Caco-2 (cell line): ENCODE data around the gene CAPN3. TPM values are rescaled to one million over a fixed set of nuclear protein-coding genes. Genes with fewer than 3 reads are reported as not detected.

Source experiments
- BruUV-seq: library from RNA; stranded (reverse); fragments of 400-500 nt; replicated peaks from 2 replicates; lab custom pipeline; 2021; lab: Mats Ljungman, UMichigan
- CTCF ChIA-PET: fragments of 300-600 bp; sonication (Branson Sonifier 250); formaldehyde crosslinking; loops from one replicate; lab custom pipeline; 2022; ENCODE audit warnings: antibody characterized with exemption; lab: Charles Lee
- POLR2A ChIA-PET: fragments of 300-600 bp; sonication (Branson Sonifier 250); formaldehyde crosslinking; loops from one replicate; lab custom pipeline; 2022; ENCODE audit warnings: antibody characterized with exemption; lab: Charles Lee
- DNase-seq, 2 experiments: peaks; one replicate each; pipeline versions ENCODE4 v3.0.0 to v3.0.0-alpha.2; 2020 to 2022
- H3K27me3 ChIP-seq: replicated peaks from 2 replicates; pipeline ENCODE4 v1.6.0; 2011; ENCODE audit warnings: low read length; ENCODE audit not compliant: control insufficient read depth, insufficient read depth
- H3K36me3 ChIP-seq: 2 replicates; pipeline ENCODE4 v1.5.1; 2011; ENCODE audit warnings: low read length; ENCODE audit not compliant: control insufficient read depth, insufficient read depth
- H3K4me1 ChIP-seq: fragments of 250-450 bp; sonication (Bioruptor Pico); 2 replicates; pipeline ENCODE4 v1.5.1; 2020; ENCODE audit warnings: mild to moderate bottlenecking
- H3K4me3 ChIP-seq: 2 replicates; pipeline ENCODE4 v1.5.1; 2011; ENCODE audit warnings: low read depth, mild to moderate bottlenecking, control low read depth, low read length
- H3K9me3 ChIP-seq: fragments of 250-450 bp; sonication (Bioruptor Pico); 2 replicates; pipeline ENCODE4 v1.5.1; 2020; ENCODE audit warnings: mild to moderate bottlenecking, moderate library complexity
- H3K27ac Mint-ChIP-seq: one replicate; pipeline ENCODE4 v1.8.0; 2022; ENCODE audit warnings: mixed read lengths; ENCODE audit not compliant: unreplicated experiment
- H3K27me3 Mint-ChIP-seq: one replicate; pipeline ENCODE4 v1.8.0; 2022; ENCODE audit warnings: mixed read lengths; ENCODE audit not compliant: insufficient read depth, unreplicated experiment
- H3K36me3 Mint-ChIP-seq: one replicate; pipeline ENCODE4 v1.8.0; 2022; ENCODE audit warnings: mild to moderate bottlenecking, mixed read lengths; ENCODE audit not compliant: insufficient read depth, unreplicated experiment
- H3K4me1 Mint-ChIP-seq: one replicate; pipeline ENCODE4 v1.8.0; 2022; ENCODE audit warnings: low read depth, mixed read lengths; ENCODE audit not compliant: unreplicated experiment
- H3K4me3 Mint-ChIP-seq: one replicate; pipeline ENCODE4 v1.8.0; 2022; ENCODE audit warnings: mild to moderate bottlenecking, moderate library complexity, mixed read lengths; ENCODE audit not compliant: unreplicated experiment
- H3K9me3 Mint-ChIP-seq: one replicate; pipeline ENCODE4 v1.8.0; 2022; ENCODE audit warnings: mixed read lengths; ENCODE audit not compliant: unreplicated experiment
- CTCF ChIP-seq, 2 experiments: fragments of 200-600 bp in 1 of 2; IDR thresholded peaks; 1 replicate in 1 of 2; 2 replicates in 1 of 2; pipeline versions ENCODE4 v1.5.1 to v1.8.0; 2011 to 2022; ENCODE audit warnings: antibody characterized with exemption in 1 of 2, control low read depth in 1 of 2, inconsistent platforms in 1 of 2, low read depth in 1 of 2, low read length in 1 of 2, mild to moderate bottlenecking in 1 of 2, moderate library complexity in 1 of 2; ENCODE audit not compliant: insufficient read depth in 1 of 2, severe bottlenecking in 1 of 2, unreplicated experiment in 1 of 2
- intact Hi-C: fragments of 100-400 bp; cut with micrococcal nuclease; formaldehyde crosslinking; loops from one replicate; pipeline ENCODE4 v1.10.0; 2022; ENCODE audit not compliant: unreplicated experiment
- total RNA-seq: library from RNA; stranded (reverse); gene quantifications from 2 replicates; pipeline ENCODE4 v1.2.3, GENCODE V29; 2022

The CAPN3 gene
- total RNA-seq, 1 experiment from 2014 or later: 0.66 TPM

GRCh38 chr15:42387603-42388002, 28.3 kb downstream of the CAPN3 start:
- Histone ChIP-seq H3K36me3 (no peaks in the 10 kb centered on the region), H3K27me3 (no peaks in the 10 kb centered on the region), H3K4me3 (no peak overlapping the region), H3K4me1 (peaks cover 17% of the 10 kb centered on the region), H3K9me3 (no peaks in the 10 kb centered on the region)
- no peaks in the 10 kb centered on the region for H3K9me3 Mint-ChIP-seq
- H3K4me1 Mint-ChIP-seq: peaks cover 7% of the 10 kb centered on the region
- DNase-seq: no peak
- no peaks in the 10 kb centered on the region for H3K27me3 Mint-ChIP-seq
- no peaks in the 10 kb centered on the region for H3K36me3 Mint-ChIP-seq
- CTCF ChIA-PET: no interaction called here
- no peak overlapping the region for H3K27ac Mint-ChIP-seq
- BruUV-seq: no TSS peak
- TF ChIP-seq CTCF (IDR thresholded peaks at IDR 0.05; ENCODE audit: insufficient read depth in 1 of 2, low read depth in 1 of 2, low read length in 1 of 2, severe bottlenecking in 1 of 2, unreplicated experiment in 1 of 2): no peak
- no peak overlapping the region for H3K4me3 Mint-ChIP-seq
- intact Hi-C loops: loop anchor here (5.0 to 10.0 kb wide), 2 partner anchors 163 to 320 kb away; no protein-coding TSS in a partner anchor
- POLR2A ChIA-PET: no interaction called here

GRCh38 chr15:42392309-42393024, 33.2 kb downstream of the CAPN3 start:
- Histone ChIP-seq H3K4me1 (peaks cover 36% of the 10 kb centered on the region), H3K36me3 (no peaks in the 10 kb centered on the region), H3K9me3 (no peaks in the 10 kb centered on the region), H3K4me3 (peak overlapping the region; percentile 30), H3K27me3 (no peaks in the 10 kb centered on the region)
- no peaks in the 10 kb centered on the region for H3K27me3 Mint-ChIP-seq
- peak; percentile 96 to 98 for DNase-seq
- CTCF ChIA-PET: interaction anchor here (0.6 to 1.0 kb wide), 4 partner anchors 9 to 308 kb away, joined by 3 to 6 read pairs (median 4); no protein-coding TSS in a partner anchor
- peaks cover 14% of the 10 kb centered on the region for H3K4me1 Mint-ChIP-seq
- no peaks in the 10 kb centered on the region for H3K9me3 Mint-ChIP-seq
- peak overlapping the region; percentile 70 for H3K4me3 Mint-ChIP-seq
- no peaks in the 10 kb centered on the region for H3K36me3 Mint-ChIP-seq
- no TSS peak for BruUV-seq
- H3K27ac Mint-ChIP-seq: peak overlapping the region; percentile 95
- no peak for TF ChIP-seq CTCF (IDR thresholded peaks at IDR 0.05; ENCODE audit: insufficient read depth in 1 of 2, low read depth in 1 of 2, low read length in 1 of 2, severe bottlenecking in 1 of 2, unreplicated experiment in 1 of 2)
- POLR2A ChIA-PET: interaction anchor here (0.9 to 1.0 kb wide), 6 partner anchors 9 to 420 kb away, joined by 3 to 6 read pairs (median 3); partner anchors contain the start of genes EHD4, GANC and TMEM87A
- intact Hi-C loops: loop anchor here (1.0 to 5.0 kb wide), 2 partner anchors 80 to 119 kb away; partner anchors contain the start of genes GANC and TMEM87A

- no peaks in the 10 kb centered on the region for H3K27me3 ChIP-seq
- CTCF ChIA-PET: no interaction called here
- POLR2A ChIA-PET: no interaction called here
- H3K9me3 ChIP-seq: no peaks in the 10 kb centered on the region
- H3K4me3 Mint-ChIP-seq: no peak overlapping the region
- no peaks in the 10 kb centered on the region for H3K27me3 Mint-ChIP-seq
- H3K4me1 Mint-ChIP-seq: peaks cover 14% of the 10 kb centered on the region
- H3K9me3 Mint-ChIP-seq: no peaks in the 10 kb centered on the region
- BruUV-seq: no TSS peak
- H3K27ac Mint-ChIP-seq: peak overlapping the region; percentile 95
- DNase-seq: no peak
- intact Hi-C loops: loop anchor here (5.0 kb wide), 1 partner anchor 78 kb away; no protein-coding TSS in a partner anchor
- peaks cover 36% of the 10 kb centered on the region for H3K4me1 ChIP-seq
- no peak for TF ChIP-seq CTCF (IDR thresholded peaks at IDR 0.05; ENCODE audit: insufficient read depth in 1 of 2, low read depth in 1 of 2, low read length in 1 of 2, severe bottlenecking in 1 of 2, unreplicated experiment in 1 of 2)
- no peaks in the 10 kb centered on the region for H3K36me3 Mint-ChIP-seq
- H3K4me3 ChIP-seq: no peak overlapping the region
- no peaks in the 10 kb centered on the region for H3K36me3 ChIP-seq
These were observed 34.8 kb downstream of the CAPN3 start for GRCh38 chr15:42394106-42394505.
